Right lobe of liver (tissue), 6 donors: Measurements from ENCODE around the gene SLC9C1. TPM values are rescaled to one million over a fixed set of nuclear protein-coding genes. Genes with fewer than 3 reads are reported as not detected.

Experiments used
- ATAC-seq, 4 donors: fragments of 200-7000 bp; cut with Tn5 transposase; one replicate each; pipeline ENCODE4 v1.9.1; 2020; ENCODE audit warnings: mild to moderate bottlenecking in 4 of 4, moderate library complexity in 4 of 4
- DNase-seq, 3 donors: peaks; one replicate each; pipeline ENCODE4 v3.0.0-alpha.2; 2020
- H3K27ac ChIP-seq, 3 donors: fragments of 200-600 bp; one replicate each; pipeline ENCODE4 v1.8.0; 2022
- H3K27me3 ChIP-seq, 2 donors: fragments of 200-600 bp; one replicate each; pipeline ENCODE4 v1.8.0; 2022
- H3K36me3 ChIP-seq, 4 donors: fragments of 200-600 bp; sonication (generic) in 1 of 4; one replicate each; pipeline versions ENCODE4 v1.5.1 to v1.8.0; 2017 to 2022; ENCODE audit warnings: control low read depth in 1 of 4
- H3K4me1 ChIP-seq, 4 donors: fragments of 200-600 bp; sonication (generic) in 1 of 4; one replicate each; pipeline versions ENCODE4 v1.5.1 to v1.8.0; 2017 to 2022; ENCODE audit warnings: control low read depth in 1 of 4
- H3K4me3 ChIP-seq, 3 donors: fragments of 200-600 bp; one replicate each; pipeline ENCODE4 v1.8.0; 2022
- H3K9me3 ChIP-seq, 4 donors: fragments of 200-600 bp; sonication (generic) in 1 of 4; one replicate each; pipeline versions ENCODE4 v1.5.1 to v1.8.0; 2017 to 2022; ENCODE audit warnings: control low read depth in 1 of 4
- POLR2A ChIP-seq: fragments of 450-650 bp; IDR thresholded peaks from one replicate; pipeline ENCODE4 v1.6.1; 2017; ENCODE audit warnings: antibody characterized with exemption, mild to moderate bottlenecking
- WGBS: methylation state at CpG from one replicate; pipeline ENCODE4 v1.1.6; 2018; ENCODE audit warnings: low coverage, low lambda C conversion rate; ENCODE audit not compliant: insufficient coverage; ENCODE audit errors: missing lambda C conversion rate; 5-methylcytosine and 5-hydroxymethylcytosine counted together
- intact Hi-C, 2 donors: fragments of 100-400 bp; cut with DNase I; formaldehyde crosslinking; loops; one replicate each; pipeline versions ENCODE4 v1.11.2 to v1.14.1; 2022
- total RNA-seq, 6 experiments: library from RNA; depleted of rRNA in 2 of 6; stranded (reverse); fragments of >200 nt in 2 of 6; fragmentation: NEBNext Ultra II Directional in 3 of 6; extraction: Animal tissue kit (Norgen Biotek cat#: 25700) in 3 of 6; gene quantifications; one replicate each; pipeline versions ENCODE4 v1.1.0 to v1.2.4, GENCODE V29; 2016 to 2023
- TF ChIP-seq, protein P1 (sequence below), 4 donors: fragments of 200-600 bp in 3 of 4; fragments of 450-650 bp in 1 of 4; IDR thresholded peaks; one replicate each; pipeline versions ENCODE4 v1.5.1 to v1.8.0; 2016 to 2022; ENCODE audit warnings: antibody characterized with exemption in 4 of 4, mild to moderate bottlenecking in 2 of 4
- donor health status: DM: no; HTN: yes; CAD: no.
- donor health status: DM: no; HTN: no; CAD: no.
- donor health status: DM: no; HTN: no; CAD: no.
- donor health status: DM: no; HTN: yes; CAD: no.
- donor health status: DM: no; HTN: yes; CAD: no.

The SLC9C1 gene
- total RNA-seq, 6 experiments from 2014 or later, result not detected

DNA sequence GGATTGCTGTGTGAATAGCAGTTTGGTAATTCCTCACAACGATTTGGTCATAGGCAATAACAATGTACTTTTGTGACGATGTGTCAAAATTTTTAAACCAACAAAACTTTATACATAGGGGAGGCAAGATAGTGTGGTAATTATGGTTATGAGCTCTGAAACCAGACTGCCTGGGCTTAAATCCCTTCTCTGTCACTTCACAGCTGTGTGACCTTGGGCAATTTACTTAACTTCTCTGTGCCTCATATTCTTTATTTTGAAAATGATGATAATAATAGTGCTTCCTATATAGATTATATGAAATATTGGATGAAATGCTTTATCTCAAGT, 44.7 kb upstream of the SLC9C1 start:
- intact Hi-C loops, result no loop called here
- TF ChIP-seq, protein P1, sequence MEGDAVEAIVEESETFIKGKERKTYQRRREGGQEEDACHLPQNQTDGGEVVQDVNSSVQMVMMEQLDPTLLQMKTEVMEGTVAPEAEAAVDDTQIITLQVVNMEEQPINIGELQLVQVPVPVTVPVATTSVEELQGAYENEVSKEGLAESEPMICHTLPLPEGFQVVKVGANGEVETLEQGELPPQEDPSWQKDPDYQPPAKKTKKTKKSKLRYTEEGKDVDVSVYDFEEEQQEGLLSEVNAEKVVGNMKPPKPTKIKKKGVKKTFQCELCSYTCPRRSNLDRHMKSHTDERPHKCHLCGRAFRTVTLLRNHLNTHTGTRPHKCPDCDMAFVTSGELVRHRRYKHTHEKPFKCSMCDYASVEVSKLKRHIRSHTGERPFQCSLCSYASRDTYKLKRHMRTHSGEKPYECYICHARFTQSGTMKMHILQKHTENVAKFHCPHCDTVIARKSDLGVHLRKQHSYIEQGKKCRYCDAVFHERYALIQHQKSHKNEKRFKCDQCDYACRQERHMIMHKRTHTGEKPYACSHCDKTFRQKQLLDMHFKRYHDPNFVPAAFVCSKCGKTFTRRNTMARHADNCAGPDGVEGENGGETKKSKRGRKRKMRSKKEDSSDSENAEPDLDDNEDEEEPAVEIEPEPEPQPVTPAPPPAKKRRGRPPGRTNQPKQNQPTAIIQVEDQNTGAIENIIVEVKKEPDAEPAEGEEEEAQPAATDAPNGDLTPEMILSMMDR (IDR thresholded peaks at IDR 0.05), result no peak
- no peak for TF ChIP-seq POLR2A
- ATAC-seq (no peak), DNase-seq (no peak)
- H3K9me3 ChIP-seq, result no peaks in the 10 kb centered on the region
- H3K4me1 ChIP-seq, result no peaks in the 10 kb centered on the region
- WGBS, result 74% methylated on average over 2 of the region's 2 CpGs
- no peaks in the 10 kb centered on the region for H3K27me3 ChIP-seq
- no peak overlapping the region for H3K4me3 ChIP-seq
- no peak overlapping the region for H3K27ac ChIP-seq
- no peaks in the 10 kb centered on the region for H3K36me3 ChIP-seq

- TF ChIP-seq, protein P1 (IDR thresholded peaks at IDR 0.05), result no peak
- no peak for TF ChIP-seq POLR2A
- no peak for ATAC-seq
Measured at GRCh38 chr3:112338021-112338726, 44.2 kb upstream of the SLC9C1 start.

DNA sequence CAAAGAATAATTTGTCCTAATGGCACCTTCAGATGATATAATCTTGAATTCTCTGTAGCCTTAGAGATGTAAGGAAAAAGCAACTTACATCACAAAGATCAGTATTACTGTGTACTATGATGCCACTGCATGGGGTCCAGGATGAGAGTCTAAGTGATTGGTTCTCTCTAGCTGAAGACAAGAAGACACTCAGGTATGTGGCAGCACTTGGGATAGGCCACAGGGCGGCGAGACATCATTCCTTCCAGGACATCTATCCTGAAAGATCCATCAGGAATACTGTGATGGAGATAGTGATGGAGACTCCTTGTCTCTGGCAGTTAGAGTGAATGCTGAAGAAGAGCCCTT, 41.4 kb upstream of the SLC9C1 start:
- no peak overlapping the region for H3K27ac ChIP-seq
- no peak for ATAC-seq
- TF ChIP-seq, protein P1 (IDR thresholded peaks at IDR 0.05), result no peak
- H3K27me3 ChIP-seq, result no peaks in the 10 kb centered on the region
- intact Hi-C loops, result no loop called here
- no peaks in the 10 kb centered on the region for H3K36me3 ChIP-seq
- DNase-seq, result no peak
- H3K4me3 ChIP-seq, result no peak overlapping the region
- no peaks in the 10 kb centered on the region for H3K9me3 ChIP-seq
- 63% methylated on average over 2 of the region's 2 CpGs for WGBS
- peaks cover 0 to 4% (median 0%) of the 10 kb centered on the region in 4 donors for H3K4me1 ChIP-seq

More at GRCh38 chr3:112338021-112338726, 44.2 kb upstream of the SLC9C1 start:
- Histone ChIP-seq H3K4me1 (no peaks in the 10 kb centered on the region), H3K36me3 (no peaks in the 10 kb centered on the region), H3K27me3 (no peaks in the 10 kb centered on the region), H3K27ac (no peak overlapping the region), H3K4me3 (no peak overlapping the region), H3K9me3 (no peaks in the 10 kb centered on the region)
- intact Hi-C loops, result no loop called here
- DNase-seq, result no peak
- 67% methylated on average over 6 of the region's 6 CpGs for WGBS

GRCh38 chr3:112334691-112335433, 40.8 kb upstream of the SLC9C1 start:
- H3K27ac ChIP-seq, result no peak overlapping the region
- H3K9me3 ChIP-seq, result no peaks in the 10 kb centered on the region
- no peak for ATAC-seq
- DNase-seq, result no peak
- no peaks in the 10 kb centered on the region for H3K36me3 ChIP-seq
- peaks cover 0 to 4% (median 0%) of the 10 kb centered on the region in 4 donors for H3K4me1 ChIP-seq
- TF ChIP-seq POLR2A, result no peak
- TF ChIP-seq, protein P1 (IDR thresholded peaks at IDR 0.05), result no peak
- intact Hi-C loops, result no loop called here
- no peak overlapping the region for H3K4me3 ChIP-seq
- 31% methylated on average over 5 of the region's 6 CpGs for WGBS
- H3K27me3 ChIP-seq, result no peaks in the 10 kb centered on the region
